NB4 (cell line): ENCODE data around the gene MRM1.

Experiments
- CTCF ChIP-seq: IDR thresholded peaks from one replicate; pipeline ENCODE4 v1.5.1; 2012; ENCODE audit warnings: low read depth, low read length
- MAX ChIP-seq: IDR thresholded peaks from 2 replicates; pipeline ENCODE4 v1.6.1; 2011; ENCODE audit warnings: low read depth, low read length
- MYC ChIP-seq: IDR thresholded peaks from 2 replicates; pipeline ENCODE4 v1.6.1; 2011; ENCODE audit warnings: low read depth, low read length
- POLR2A ChIP-seq: IDR thresholded peaks from 2 replicates; pipeline ENCODE4 v1.6.1; 2011; ENCODE audit warnings: mild to moderate bottlenecking; ENCODE audit not compliant: insufficient read length; ENCODE audit errors: extremely low read depth

- TF ChIP-seq CTCF (peak; percentile 18), POLR2A (no peak), MAX (no peak), MYC (no peak)
Measured at GRCh38 chr17:36657763-36658490, 56.5 kb downstream of the MRM1 start.
